ENCODE measurements around the gene CNST. TPM values are rescaled to one million over a fixed set of nuclear protein-coding genes. Genes with fewer than 3 reads are reported as not detected.
"Not testable (repeated sequence)": the region's sequence is repeated elsewhere in the genome, so short reads cannot be mapped to it uniquely, and the experiment has no call there.

CNST gene
- total RNA-seq, 4 donors from 2014 or later = 20.2 to 26.2 (median 24.3) TPM

- Histone ChIP-seq H3K4me1 (no peaks in the 10 kb centered on the region), H3K4me3 (no peak overlapping the region), H3K27ac (no peak overlapping the region), H3K9me3 (no peaks in the 10 kb centered on the region), H3K36me3 (peaks cover 33% of the 10 kb centered on the region), H3K27me3 (no peaks in the 10 kb centered on the region)
- no peak for TF ChIP-seq POLR2A (IDR thresholded peaks at IDR 0.05)
- no peak for TF ChIP-seq POLR2AphosphoS5 (IDR thresholded peaks at IDR 0.05)
- no peak for TF ChIP-seq CTCF (IDR thresholded peaks at IDR 0.05)
- TF ChIP-seq EP300 (IDR thresholded peaks at IDR 0.05) = no peak
- DNase-seq (ENCODE audit: low spot score in 2 of 2) = no peak
- WGBS = 96% methylated on average over 2 of the region's 2 CpGs
Observed at GRCh38 chr1:246629030-246629429, 62.8 kb downstream of the CNST start.

GRCh38 chr1:246629976-246630375 lies 63.7 kb downstream of the CNST start:
- Histone ChIP-seq H3K27me3 (no peaks in the 10 kb centered on the region), H3K9me3 (no peaks in the 10 kb centered on the region), H3K27ac (no peak overlapping the region), H3K4me3 (no peak overlapping the region), H3K4me1 (no peaks in the 10 kb centered on the region), H3K36me3 (peaks cover 38% of the 10 kb centered on the region)
- 97% methylated on average over 5 of the region's 5 CpGs for WGBS
- no peak for TF ChIP-seq POLR2AphosphoS5 (IDR thresholded peaks at IDR 0.05)
- no peak for TF ChIP-seq POLR2A (IDR thresholded peaks at IDR 0.05)
- no peak for TF ChIP-seq CTCF (IDR thresholded peaks at IDR 0.05)
- no peak for TF ChIP-seq EP300 (IDR thresholded peaks at IDR 0.05)
- DNase-seq (ENCODE audit: low spot score in 2 of 2) = no peak

- no peaks in the 10 kb centered on the region for H3K4me1 ChIP-seq
- no peaks in the 10 kb centered on the region for H3K27me3 ChIP-seq
- no peak for DNase-seq (ENCODE audit: low spot score in 2 of 2)
- H3K27ac ChIP-seq = no peak overlapping the region
- no peak overlapping the region for H3K4me3 ChIP-seq
- no peak for TF ChIP-seq CTCF (IDR thresholded peaks at IDR 0.05)
- TF ChIP-seq POLR2AphosphoS5 (IDR thresholded peaks at IDR 0.05) = no peak
- no peak for TF ChIP-seq POLR2A (IDR thresholded peaks at IDR 0.05)
- no peak for TF ChIP-seq EP300 (IDR thresholded peaks at IDR 0.05)
- no peaks in the 10 kb centered on the region for H3K9me3 ChIP-seq
- WGBS = 70% methylated on average over 1 of the region's 1 CpG
- peaks cover 39% of the 10 kb centered on the region for H3K36me3 ChIP-seq
Observed at GRCh38 chr1:246631426-246631825, 65.2 kb downstream of the CNST start.

GRCh38 chr1:246632281-246633168 lies 66.3 kb downstream of the CNST start:
- Histone ChIP-seq H3K27me3 (no peaks in the 10 kb centered on the region), H3K4me1 (no peaks in the 10 kb centered on the region), H3K36me3 (peaks cover 35% of the 10 kb centered on the region), H3K9me3 (no peaks in the 10 kb centered on the region), H3K4me3 (no peak overlapping the region), H3K27ac (no peak overlapping the region)
- WGBS = 89% methylated on average over 13 of the region's 13 CpGs
- DNase-seq (ENCODE audit: low spot score in 2 of 2) = no peak
- no peak for TF ChIP-seq POLR2A (IDR thresholded peaks at IDR 0.05)
- TF ChIP-seq POLR2AphosphoS5 (IDR thresholded peaks at IDR 0.05) = no peak
- TF ChIP-seq CTCF (IDR thresholded peaks at IDR 0.05) = no peak
- no peak for TF ChIP-seq EP300 (IDR thresholded peaks at IDR 0.05)

- H3K4me1 ChIP-seq; H3K27ac ChIP-seq; H3K9me3 ChIP-seq; H3K4me3 ChIP-seq; H3K27me3 ChIP-seq; DNase-seq (ENCODE audit: low spot score in 2 of 2): not testable (repeated sequence)
- peaks cover 30% of the 10 kb centered on the region for H3K36me3 ChIP-seq
- 88% methylated on average over 22 of the region's 26 CpGs for WGBS
Observed at GRCh38 chr1:246634659-246635058, 68.4 kb downstream of the CNST start.

Data from suprapubic skin (tissue), 4 donors.